Endothelial cell of umbilical vein (primary cell): ENCODE data around the gene SUMF1. TPM values are rescaled to one million over a fixed set of nuclear protein-coding genes. Genes with fewer than 3 reads are reported as not detected.

ENCODE experiments used
- BruUV-seq: library from RNA; stranded (reverse); fragments of 400-500 nt; replicated peaks from 2 replicates; lab custom pipeline; 2021; lab: Mats Ljungman, UMichigan
- CTCF ChIA-PET: fragments of 300-600, 350-600 bp; sonication (Branson Sonifier 250); formaldehyde crosslinking; loops from one replicate; lab custom pipeline; 2021; ENCODE audit warnings: antibody characterized with exemption, inconsistent platforms; lab: Charles Lee
- POLR2A ChIA-PET: fragments of 300-600, 350-600 bp; sonication (Branson Sonifier 250); formaldehyde crosslinking; loops from one replicate; lab custom pipeline; 2021; ENCODE audit warnings: antibody characterized with exemption, inconsistent platforms; lab: Charles Lee
- DNase-seq: peaks from one replicate; pipeline ENCODE4 v3.0.0-alpha.2; 2011; ENCODE audit warnings: low read depth, low spot score
- FAIRE-seq: peaks from 2 replicates; lab custom pipeline; 2011; peaks lifted over from hg19 to GRCh38; lab: Jason Lieb, UNC
- H2AFZ ChIP-seq: 2 replicates; pipeline ENCODE4 v1.6.0; 2012; ENCODE audit warnings: low read depth, low read length, control low read depth, inconsistent platforms
- H3K27ac ChIP-seq: 2 replicates; pipeline ENCODE4 v1.5.1; 2011; ENCODE audit warnings: low read depth, mild to moderate bottlenecking, control low read depth, low read length, moderate library complexity; ENCODE audit not compliant: insufficient read depth
- H3K27me3 ChIP-seq, 2 experiments: 2 replicates each; pipeline versions ENCODE4 v1.6.0 to v1.6.1; 2011; ENCODE audit warnings: low read length in 2 of 2, mixed read lengths in 1 of 2; ENCODE audit not compliant: control insufficient read depth in 2 of 2, insufficient read depth in 2 of 2
- H3K36me3 ChIP-seq, 2 experiments: 2 replicates in 1 of 2; 3 replicates in 1 of 2; pipeline ENCODE4 v1.5.1; 2011; ENCODE audit warnings: low read length in 2 of 2, mild to moderate bottlenecking in 1 of 2, moderate library complexity in 1 of 2; ENCODE audit not compliant: control insufficient read depth in 2 of 2, insufficient read depth in 2 of 2; ENCODE audit errors: extremely low read depth in 1 of 2
- H3K4me1 ChIP-seq: 3 replicates; pipeline ENCODE4 v1.5.1; 2011; ENCODE audit warnings: mild to moderate bottlenecking, low read length; ENCODE audit not compliant: control insufficient read depth, insufficient read depth; ENCODE audit errors: extremely low read depth
- H3K4me2 ChIP-seq: 2 replicates; pipeline ENCODE4 v1.6.1; 2011; ENCODE audit warnings: low read length, control low read depth, mixed read lengths; ENCODE audit not compliant: insufficient read depth
- H3K4me3 ChIP-seq, 3 experiments: fragments of 200-600 bp in 1 of 3; sonication (generic), shearing (Covaris generic) in 1 of 3; replicated peaks in 1 of 3; 2 replicates each; pipeline ENCODE4 v1.5.1; 2011 to 2016; ENCODE audit warnings: control low read depth in 3 of 3, low read length in 3 of 3, mild to moderate bottlenecking in 2 of 3, inconsistent platforms in 1 of 3, low read depth in 1 of 3, moderate library complexity in 1 of 3; ENCODE audit not compliant: insufficient read depth in 1 of 3
- H3K79me2 ChIP-seq: 2 replicates; pipeline ENCODE4 v1.6.0; 2012; ENCODE audit warnings: low read length, inconsistent platforms; ENCODE audit not compliant: control insufficient read depth, insufficient read depth
- H3K9ac ChIP-seq: replicated peaks from 2 replicates; pipeline ENCODE3; 2011; ENCODE audit warnings: low read length, control low read depth; ENCODE audit not compliant: insufficient read depth; ENCODE audit errors: extremely low read depth
- H3K9me1 ChIP-seq: replicated peaks from 3 replicates; pipeline ENCODE4 v1.6.0; 2011; ENCODE audit warnings: mild to moderate bottlenecking, low read length; ENCODE audit not compliant: control insufficient read depth, insufficient read depth; ENCODE audit errors: extremely low read depth
- H3K9me3 ChIP-seq: replicated peaks from 2 replicates; pipeline ENCODE4 v1.5.1; 2012; ENCODE audit warnings: low read length, inconsistent platforms; ENCODE audit not compliant: control insufficient read depth, insufficient read depth
- H4K20me1 ChIP-seq: replicated peaks from 2 replicates; pipeline ENCODE3; 2011; ENCODE audit warnings: mild to moderate bottlenecking, low read length; ENCODE audit not compliant: control insufficient read depth, insufficient read depth; ENCODE audit errors: extremely low read depth
- EZH2 ChIP-seq: IDR thresholded peaks from 2 replicates; pipeline ENCODE4 v1.6.1; 2012; ENCODE audit warnings: borderline replicate concordance, low read depth, mild to moderate bottlenecking, moderate library complexity, low read length, inconsistent platforms; ENCODE audit not compliant: severe bottlenecking
- FOS ChIP-seq: IDR thresholded peaks from 2 replicates; pipeline ENCODE4 v1.6.1; 2011; ENCODE audit warnings: mild to moderate bottlenecking, low read length, moderate library complexity, borderline replicate concordance; ENCODE audit not compliant: insufficient read depth
- GATA2 ChIP-seq: IDR thresholded peaks from 2 replicates; pipeline ENCODE4 v1.7.0; 2011; ENCODE audit warnings: low read depth, mild to moderate bottlenecking, moderate library complexity, mixed read lengths, low read length; ENCODE audit not compliant: insufficient read length, insufficient read depth
- JUN ChIP-seq: IDR thresholded peaks from 2 replicates; pipeline ENCODE4 v1.6.1; 2011; ENCODE audit warnings: borderline replicate concordance, low read depth; ENCODE audit not compliant: insufficient read length, insufficient read depth
- MAX ChIP-seq: IDR thresholded peaks from 2 replicates; pipeline ENCODE4 v1.6.1; 2011; ENCODE audit not compliant: insufficient read depth, insufficient read length
- MYC ChIP-seq: IDR thresholded peaks from one replicate; pipeline ENCODE4 v1.6.1; 2011; ENCODE audit warnings: mild to moderate bottlenecking, low read depth, low read length
- POLR2A ChIP-seq: IDR thresholded peaks from 2 replicates; pipeline ENCODE4 v1.6.1; 2012; ENCODE audit warnings: low read depth, mild to moderate bottlenecking, control low read depth, low read length
- POLR2AphosphoS5 ChIP-seq: IDR thresholded peaks from 2 replicates; pipeline ENCODE4 v1.6.1; 2012; ENCODE audit warnings: low read depth, mild to moderate bottlenecking, control low read depth, low read length, moderate library complexity; ENCODE audit not compliant: insufficient read depth
- dilution Hi-C: fragments of 300-500 bp; cut with MboI; formaldehyde crosslinking; loops from one replicate; pipeline ENCODE4 v1.15.0; 2019; ENCODE audit warnings: low sequenced_read_pairs; ENCODE audit not compliant: extremely low pct_ligation_motif_present
- intact Hi-C: fragments of 100-400 bp; cut with micrococcal nuclease; formaldehyde crosslinking; loops from one replicate; pipeline ENCODE4 v1.10.0; 2022
- polyA plus RNA-seq, 4 experiments: library from polyadenylated mRNA; depleted of rRNA in 3 of 4; stranded (reverse) in 3 of 4; unstranded in 1 of 4; fragments of >200 nt; gene quantifications; 2 replicates each; pipeline versions ENCODE4 v1.2.1 to v1.2.3, GENCODE V29; 2011 to 2012; ENCODE audit warnings: missing spikeins in 1 of 4
- total RNA-seq: library from RNA; stranded (reverse); gene quantifications from 2 replicates; pipeline ENCODE4 v1.2.3, GENCODE V29; 2021
- TF ChIP-seq, protein P1 (sequence below), 2 donors: IDR thresholded peaks; 1 replicate in 1 of 2; 2 replicates in 1 of 2; pipeline ENCODE4 v1.5.1; 2011; ENCODE audit warnings: low read length in 2 of 2, mild to moderate bottlenecking in 2 of 2, moderate library complexity in 2 of 2, control low read depth in 1 of 2, inconsistent platforms in 1 of 2, low read depth in 1 of 2; ENCODE audit not compliant: insufficient read depth in 1 of 2; ENCODE audit errors: extremely low read depth in 1 of 2

SUMF1 gene
- total and polyA plus RNA-seq, 2 donors (not counting 3 experiments of a cell fraction or from before 2014, with no cell fraction given) = 31.5 to 46.8 TPM

DNA sequence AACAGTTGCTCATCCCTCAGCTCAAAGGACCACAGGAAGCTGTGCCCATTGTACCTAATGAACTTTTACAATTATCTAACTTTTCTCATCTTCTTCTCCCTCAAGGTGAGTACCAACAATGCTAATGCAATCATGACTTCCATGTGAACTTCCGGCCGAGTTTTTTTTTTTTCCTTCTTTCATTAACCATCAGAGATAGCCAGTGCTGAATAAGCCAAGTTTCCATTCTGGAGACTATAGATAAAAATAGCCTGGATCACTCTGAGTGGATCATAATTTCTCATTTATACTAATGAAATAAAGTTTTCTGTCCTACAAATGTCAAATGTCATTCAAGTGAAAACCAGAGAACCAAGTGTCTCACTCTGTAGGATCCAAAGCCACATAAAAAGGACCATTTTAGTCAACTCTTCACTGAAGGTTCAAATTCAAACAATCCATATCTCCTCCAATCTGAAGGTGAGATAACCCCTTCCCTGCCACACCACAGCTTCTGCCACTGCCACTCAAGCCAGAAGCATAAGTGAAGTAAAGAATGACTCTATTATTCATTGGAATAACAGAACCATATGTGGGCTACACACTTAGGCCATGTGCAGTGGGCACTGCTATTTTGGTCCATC is 5.5 kb downstream of the SUMF1 start:
- ChIA-PET POLR2A (no interaction called here), CTCF (interaction anchor here (2.2 kb wide), 1 partner anchor 111 kb away, joined by 9 read pairs; no protein-coding TSS in a partner anchor)
- TF ChIP-seq MYC (no peak), JUN (no peak), POLR2AphosphoS5 (no peak), EZH2 (no peak), FOS (no peak), GATA2 (no peak), MAX (no peak), POLR2A (no peak)
- TF ChIP-seq, protein P1, sequence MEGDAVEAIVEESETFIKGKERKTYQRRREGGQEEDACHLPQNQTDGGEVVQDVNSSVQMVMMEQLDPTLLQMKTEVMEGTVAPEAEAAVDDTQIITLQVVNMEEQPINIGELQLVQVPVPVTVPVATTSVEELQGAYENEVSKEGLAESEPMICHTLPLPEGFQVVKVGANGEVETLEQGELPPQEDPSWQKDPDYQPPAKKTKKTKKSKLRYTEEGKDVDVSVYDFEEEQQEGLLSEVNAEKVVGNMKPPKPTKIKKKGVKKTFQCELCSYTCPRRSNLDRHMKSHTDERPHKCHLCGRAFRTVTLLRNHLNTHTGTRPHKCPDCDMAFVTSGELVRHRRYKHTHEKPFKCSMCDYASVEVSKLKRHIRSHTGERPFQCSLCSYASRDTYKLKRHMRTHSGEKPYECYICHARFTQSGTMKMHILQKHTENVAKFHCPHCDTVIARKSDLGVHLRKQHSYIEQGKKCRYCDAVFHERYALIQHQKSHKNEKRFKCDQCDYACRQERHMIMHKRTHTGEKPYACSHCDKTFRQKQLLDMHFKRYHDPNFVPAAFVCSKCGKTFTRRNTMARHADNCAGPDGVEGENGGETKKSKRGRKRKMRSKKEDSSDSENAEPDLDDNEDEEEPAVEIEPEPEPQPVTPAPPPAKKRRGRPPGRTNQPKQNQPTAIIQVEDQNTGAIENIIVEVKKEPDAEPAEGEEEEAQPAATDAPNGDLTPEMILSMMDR (IDR thresholded peaks at IDR 0.05; ENCODE audit: extremely low read depth in 1 of 2, insufficient read depth in 1 of 2, low read depth in 1 of 2, low read length in 2 of 2) = no peak
- Histone ChIP-seq H3K36me3 (no peaks in the 10 kb centered on the region), H3K9ac (no peak overlapping the region), H3K4me2 (no peak overlapping the region), H3K27ac (no peak overlapping the region), H3K9me1 (no peaks in the 10 kb centered on the region), H3K27me3 (no peaks in the 10 kb centered on the region), H3K79me2 (peaks cover 2% of the 10 kb centered on the region), H3K9me3 (no peaks in the 10 kb centered on the region), H3K4me3 (no peak overlapping the region), H4K20me1 (peaks cover 2% of the 10 kb centered on the region), H3K4me1 (peaks cover 4% of the 10 kb centered on the region), H2AFZ (no peak overlapping the region)
- DNase-seq = no peak
- no peak for FAIRE-seq
- intact Hi-C loops = no loop called here
- dilution Hi-C loops = no loop called here
- no TSS peak for BruUV-seq
